Tibial nerve (tissue), 4 donors: ENCODE measurements around the gene PECR. TPM values are rescaled to one million over a fixed set of nuclear protein-coding genes. Genes with fewer than 3 reads are reported as not detected.

ENCODE experiments used
- DNase-seq, 2 donors: peaks; one replicate each; pipeline ENCODE4 v3.0.0-alpha.2; 2019; ENCODE audit warnings: low spot score in 2 of 2
- H3K27ac ChIP-seq, 4 donors: fragments of 200-600 bp; sonication (generic) in 3 of 4; one replicate each; pipeline ENCODE4 v1.5.1; 2017 to 2019; ENCODE audit warnings: mild to moderate bottlenecking in 1 of 4
- H3K27me3 ChIP-seq, 2 donors: fragments of 200-600 bp; sonication (generic) in 1 of 2; one replicate each; pipeline versions ENCODE4 v1.5.1 to v1.6.0; 2017 to 2019
- H3K36me3 ChIP-seq, 3 donors: fragments of 200-600 bp; sonication (generic); one replicate each; pipeline ENCODE4 v1.5.1; 2018 to 2019
- H3K4me1 ChIP-seq, 4 donors: fragments of 200-600 bp; sonication (generic) in 3 of 4; one replicate each; pipeline ENCODE4 v1.5.1; 2017 to 2019
- H3K4me3 ChIP-seq, 4 donors: fragments of 200-600 bp; sonication (generic) in 3 of 4; one replicate each; pipeline ENCODE4 v1.5.1; 2017 to 2019; ENCODE audit warnings: mild to moderate bottlenecking in 1 of 4, moderate library complexity in 1 of 4
- H3K9me3 ChIP-seq, 4 donors: fragments of 200-600 bp; sonication (generic) in 3 of 4; one replicate each; pipeline ENCODE4 v1.5.1; 2017 to 2019
- CTCF ChIP-seq, 5 experiments: fragments of 200-600 bp in 3 of 5; fragments of 450-650 bp in 2 of 5; sonication (generic) in 3 of 5; IDR thresholded peaks; one replicate each; pipeline ENCODE4 v1.5.1; 2016 to 2019; ENCODE audit warnings: antibody characterized with exemption in 5 of 5, mild to moderate bottlenecking in 3 of 5, moderate library complexity in 2 of 5
- EP300 ChIP-seq, 2 donors: sonication (generic); formaldehyde crosslinking; IDR thresholded peaks; one replicate each; pipeline ENCODE4 v1.6.1; 2017; ENCODE audit warnings: antibody characterized with exemption in 2 of 2, mild to moderate bottlenecking in 1 of 2
- POLR2A ChIP-seq, 2 donors: fragments of 450-650 bp; IDR thresholded peaks; one replicate each; pipeline ENCODE4 v1.6.1; 2017; ENCODE audit warnings: antibody characterized with exemption in 2 of 2, mild to moderate bottlenecking in 2 of 2, moderate library complexity in 2 of 2
- WGBS, 2 donors: methylation state at CpG; one replicate each; pipeline ENCODE4 v1.1.5; 2018; 5-methylcytosine and 5-hydroxymethylcytosine counted together
- total RNA-seq, 4 donors: library from RNA; depleted of rRNA; stranded (reverse); fragments of >200 nt; gene quantifications; one replicate each; pipeline ENCODE4 v1.1.0, GENCODE V29; 2016

The PECR gene
- total RNA-seq, 4 donors from 2014 or later = 12.7 to 18.8 (median 16.0) TPM

DNA sequence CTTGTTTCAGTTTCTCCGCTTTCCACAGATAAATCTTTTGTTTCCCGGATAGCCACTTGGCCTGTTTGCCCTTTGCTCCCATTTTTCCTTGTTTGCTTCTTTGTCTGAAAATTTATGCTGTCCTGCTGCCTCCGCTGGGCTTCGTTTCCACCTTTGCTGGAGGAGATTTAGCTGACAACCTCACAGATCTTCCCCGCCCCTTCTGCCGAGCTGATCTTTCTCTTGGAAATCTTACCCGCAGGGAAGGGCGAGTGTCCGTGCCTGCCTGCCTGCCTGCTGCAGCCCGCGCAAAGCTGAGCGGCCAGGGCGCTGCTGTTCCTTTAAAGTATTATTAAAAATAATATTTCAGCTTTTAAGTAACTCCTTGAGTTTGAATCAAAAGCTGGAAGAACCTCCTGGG, 26.2 kb upstream of the PECR start:
- no peak for DNase-seq
- Histone ChIP-seq H3K36me3 (peaks cover 0 to 15% (median 0%) of the 10 kb centered on the region in 3 donors), H3K27me3 (no peaks in the 10 kb centered on the region), H3K27ac (no peak overlapping the region), H3K4me1 (peaks cover 0 to 34% (median 17%) of the 10 kb centered on the region in 4 donors), H3K9me3 (no peaks in the 10 kb centered on the region), H3K4me3 (no peak overlapping the region)
- WGBS, 2 donors = 48 to 49% methylated on average over 13 of the region's 13 CpGs
- no peak for TF ChIP-seq POLR2A (IDR thresholded peaks at IDR 0.05)
- TF ChIP-seq EP300 (IDR thresholded peaks at IDR 0.05) = no peak
- TF ChIP-seq CTCF (IDR thresholded peaks at IDR 0.05) = no peak

DNA sequence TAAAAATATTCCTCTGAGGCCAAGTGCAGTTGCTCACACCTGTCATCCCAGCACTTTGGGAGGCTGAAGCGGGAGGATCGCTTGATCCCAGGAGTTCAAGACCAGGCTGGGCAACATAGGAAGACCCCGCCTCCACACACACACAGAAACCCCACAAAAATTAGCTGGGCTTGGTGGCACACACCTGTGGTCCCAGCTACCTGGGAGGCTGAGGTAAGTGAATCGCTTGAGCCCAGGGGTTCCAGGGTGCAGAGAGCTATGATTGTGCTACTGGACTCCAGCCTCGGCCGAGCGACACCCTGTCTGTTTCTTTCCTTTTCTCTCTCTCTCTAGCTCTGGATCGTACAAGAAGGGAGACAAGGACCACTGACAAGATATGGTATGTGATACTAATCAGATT, 25.7 kb upstream of the PECR start:
- Histone ChIP-seq H3K4me3 (no peak overlapping the region), H3K27me3 (no peaks in the 10 kb centered on the region), H3K27ac (no peak overlapping the region), H3K4me1 (peaks cover 0 to 30% (median 17%) of the 10 kb centered on the region in 4 donors), H3K9me3 (no peaks in the 10 kb centered on the region), H3K36me3 (peaks cover 0 to 12% (median 0%) of the 10 kb centered on the region in 3 donors)
- TF ChIP-seq CTCF (IDR thresholded peaks at IDR 0.05) (no peak), EP300 (IDR thresholded peaks at IDR 0.05) (no peak), POLR2A (IDR thresholded peaks at IDR 0.05) (no peak)
- no peak for DNase-seq
- 76 to 89% methylated on average over 8 of the region's 8 CpGs for WGBS, 2 donors

GRCh38 chr2:216104691-216105090, 23.1 kb upstream of the PECR start:
- WGBS, 2 donors = 42 to 61% methylated on average over 3 of the region's 3 CpGs

GRCh38 chr2:216103213-216103612, 21.6 kb upstream of the PECR start:
- H3K27me3 ChIP-seq = no peaks in the 10 kb centered on the region
- H3K4me1 ChIP-seq = peaks cover 0 to 1% (median 0%) of the 10 kb centered on the region in 4 donors
- no peaks in the 10 kb centered on the region for H3K9me3 ChIP-seq
- no peak overlapping the region for H3K4me3 ChIP-seq
- no peak for DNase-seq
- no peak overlapping the region for H3K27ac ChIP-seq
- TF ChIP-seq CTCF (IDR thresholded peaks at IDR 0.05) (no peak), POLR2A (IDR thresholded peaks at IDR 0.05) (no peak), EP300 (IDR thresholded peaks at IDR 0.05) (no peak)
- 60 to 73% methylated on average over 1 of the region's 1 CpG for WGBS, 2 donors
- peaks cover 0 to 12% (median 0%) of the 10 kb centered on the region in 3 donors for H3K36me3 ChIP-seq

More at GRCh38 chr2:216104691-216105090, 23.1 kb upstream of the PECR start:
- no peak for DNase-seq
- Histone ChIP-seq H3K36me3 (peaks cover 0 to 8% (median 0%) of the 10 kb centered on the region in 3 donors), H3K9me3 (no peaks in the 10 kb centered on the region), H3K27me3 (no peaks in the 10 kb centered on the region), H3K27ac (no peak overlapping the region), H3K4me3 (no peak overlapping the region), H3K4me1 (peaks cover 0 to 6% (median 2%) of the 10 kb centered on the region in 4 donors)
- TF ChIP-seq EP300 (IDR thresholded peaks at IDR 0.05) (no peak), POLR2A (IDR thresholded peaks at IDR 0.05) (no peak), CTCF (IDR thresholded peaks at IDR 0.05) (no peak)

DNA sequence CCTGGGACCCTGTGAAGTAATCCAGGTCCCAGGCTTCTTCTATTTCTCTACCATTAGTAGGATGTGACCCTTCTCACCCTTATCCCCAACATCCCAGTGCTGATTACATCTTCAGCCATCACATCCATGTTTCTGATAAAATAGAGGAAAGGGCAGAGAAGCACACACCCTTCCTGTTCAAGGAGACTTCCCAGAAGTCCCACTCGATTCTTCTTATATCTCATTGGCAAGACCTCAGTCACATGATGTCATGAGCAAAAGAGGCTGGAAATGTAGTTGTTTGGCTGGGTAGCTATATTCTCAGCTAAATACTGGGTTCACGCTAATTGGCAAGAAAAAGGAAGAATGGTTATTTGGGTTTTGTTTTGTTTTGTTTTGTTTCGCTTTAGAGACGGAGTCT, 19.5 kb upstream of the PECR start:
- Histone ChIP-seq H3K36me3 (peaks cover 0 to 16% (median 0%) of the 10 kb centered on the region in 3 donors), H3K9me3 (no peaks in the 10 kb centered on the region), H3K27me3 (no peaks in the 10 kb centered on the region), H3K27ac (no peak overlapping the region), H3K4me1 (no peaks in the 10 kb centered on the region), H3K4me3 (no peak overlapping the region)
- no peak for DNase-seq
- TF ChIP-seq EP300 (IDR thresholded peaks at IDR 0.05) (no peak), CTCF (IDR thresholded peaks at IDR 0.05) (no peak), POLR2A (IDR thresholded peaks at IDR 0.05) (no peak)
- 92 to 96% methylated on average over 4 of the region's 4 CpGs for WGBS, 2 donors
